Keratinocyte (primary cell): ENCODE measurements around the gene RTP5. TPM values are rescaled to one million over a fixed set of nuclear protein-coding genes. Genes with fewer than 3 reads are reported as not detected.

ENCODE experiments used
- DNase-seq: peaks from one replicate; pipeline ENCODE4 v3.0.0-alpha.2; 2011; ENCODE audit warnings: low read depth, missing footprints, low spot score
- FAIRE-seq: peaks from 2 replicates; lab custom pipeline; 2011; peaks lifted over from hg19 to GRCh38; lab: Jason Lieb, UNC
- H2AFZ ChIP-seq: 2 replicates; pipeline ENCODE4 v1.6.0; 2012; ENCODE audit warnings: low read length, control low read depth, inconsistent platforms; ENCODE audit not compliant: control insufficient read depth
- H3K27ac ChIP-seq: 2 replicates; pipeline ENCODE4 v1.5.1; 2011; ENCODE audit warnings: low read length; ENCODE audit not compliant: control insufficient read depth, insufficient read depth
- H3K27me3 ChIP-seq: 3 replicates; pipeline ENCODE4 v1.6.0; 2011; ENCODE audit warnings: low read length; ENCODE audit not compliant: control insufficient read depth, insufficient read depth; ENCODE audit errors: extremely low read depth
- H3K36me3 ChIP-seq, 2 experiments: 2 replicates in 1 of 2; 3 replicates in 1 of 2; pipeline ENCODE4 v1.5.1; 2011; ENCODE audit warnings: low read length in 2 of 2, mild to moderate bottlenecking in 1 of 2; ENCODE audit not compliant: control insufficient read depth in 2 of 2, insufficient read depth in 2 of 2; ENCODE audit errors: extremely low read depth in 1 of 2
- H3K4me1 ChIP-seq: 3 replicates; pipeline ENCODE4 v1.5.1; 2011; ENCODE audit warnings: low read length; ENCODE audit not compliant: control insufficient read depth, insufficient read depth; ENCODE audit errors: extremely low read depth
- H3K4me2 ChIP-seq: 3 replicates; pipeline ENCODE4 v1.6.0; 2011; ENCODE audit warnings: low read depth, low read length; ENCODE audit not compliant: control insufficient read depth, insufficient read depth; ENCODE audit errors: extremely low read depth
- H3K4me3 ChIP-seq, 3 experiments: fragments of 200-600 bp in 1 of 3; sonication (generic) in 1 of 3; 2 replicates in 2 of 3; 3 replicates in 1 of 3; pipeline ENCODE4 v1.5.1; 2011 to 2016; ENCODE audit warnings: low read length in 3 of 3, mild to moderate bottlenecking in 3 of 3, control low read depth in 2 of 3, inconsistent platforms in 1 of 3, low read depth in 1 of 3, mixed read lengths in 1 of 3, mixed run types in 1 of 3, moderate library complexity in 1 of 3; ENCODE audit not compliant: control insufficient read depth in 2 of 3, insufficient read depth in 2 of 3; ENCODE audit errors: extremely low read depth in 1 of 3
- H3K79me2 ChIP-seq: 2 replicates; pipeline ENCODE4 v1.6.0; 2012; ENCODE audit warnings: low read length; ENCODE audit not compliant: control insufficient read depth, insufficient read depth
- H3K9ac ChIP-seq: 3 replicates; pipeline ENCODE4 v1.6.0; 2011; ENCODE audit warnings: low read length; ENCODE audit not compliant: control insufficient read depth, insufficient read depth; ENCODE audit errors: extremely low read depth
- H3K9me1 ChIP-seq: 3 replicates; pipeline ENCODE4 v1.6.0; 2011; ENCODE audit warnings: low read length; ENCODE audit not compliant: control insufficient read depth, insufficient read depth; ENCODE audit errors: extremely low read depth
- H3K9me3 ChIP-seq: 2 replicates; pipeline ENCODE4 v1.5.1; 2012; ENCODE audit warnings: low read depth, low read length; ENCODE audit not compliant: control insufficient read depth
- H4K20me1 ChIP-seq: 3 replicates; pipeline ENCODE4 v1.6.0; 2011; ENCODE audit warnings: low read length; ENCODE audit not compliant: control insufficient read depth, insufficient read depth; ENCODE audit errors: extremely low read depth
- CTCF ChIP-seq, 3 experiments: IDR thresholded peaks in 1 of 3; conservative IDR thresholded peaks in 1 of 3; optimal IDR thresholded peaks in 1 of 3; 2 replicates in 2 of 3; 3 replicates in 1 of 3; pipeline versions ENCODE3 to v1.5.1; 2011; ENCODE audit warnings: low read length in 3 of 3, mild to moderate bottlenecking in 3 of 3, moderate library complexity in 2 of 3, control low read depth in 1 of 3, inconsistent platforms in 1 of 3; ENCODE audit not compliant: insufficient read depth in 2 of 3; ENCODE audit errors: extremely low read depth in 1 of 3
- EZH2 ChIP-seq: IDR thresholded peaks from one replicate; pipeline ENCODE4 v1.6.1; 2012; ENCODE audit warnings: inconsistent platforms, mild to moderate bottlenecking, low read length, moderate library complexity
- dilution Hi-C: fragments of 300-500 bp; cut with MboI; formaldehyde crosslinking; loops from one replicate; pipeline ENCODE4 v1.7.0; 2020; ENCODE audit warnings: low sequenced_read_pairs; ENCODE audit not compliant: extremely low pct_ligation_motif_present
- polyA plus RNA-seq, 5 experiments: library from polyadenylated mRNA; depleted of rRNA in 3 of 5; stranded (reverse) in 3 of 5; stranded (forward) in 1 of 5; unstranded in 1 of 5; fragments of >200 nt; gene quantifications; 1 replicate in 1 of 5; 2 replicates in 3 of 5; 3 replicates in 1 of 5; pipeline versions ENCODE4 v1.2.1 to v1.2.3, GENCODE V29; 2011 to 2012; ENCODE audit warnings: missing spikeins in 2 of 5, low read depth in 1 of 5, low replicate concordance in 1 of 5

The RTP5 gene
- polyA plus RNA-seq, 1 donor (not counting 4 experiments of a cell fraction or from before 2014, with no cell fraction given), result not detected

GRCh38 chr2:241854342-241855244 lies 14.9 kb upstream of the RTP5 start:
- H3K27me3 ChIP-seq, result peaks cover 13% of the 10 kb centered on the region
- no peaks in the 10 kb centered on the region for H3K36me3 ChIP-seq
- no peak overlapping the region for H3K4me2 ChIP-seq
- peaks cover 2% of the 10 kb centered on the region for H3K4me1 ChIP-seq
- H2AFZ ChIP-seq, result no peak overlapping the region
- DNase-seq (no peak), FAIRE-seq (no peak)
- H3K9ac ChIP-seq, result no peak overlapping the region
- H3K4me3 ChIP-seq, result no peak overlapping the region
- no peak overlapping the region for H3K27ac ChIP-seq
- H3K9me1 ChIP-seq, result no peaks in the 10 kb centered on the region
- no peaks in the 10 kb centered on the region for H3K9me3 ChIP-seq
- H3K79me2 ChIP-seq, result no peaks in the 10 kb centered on the region
- no peaks in the 10 kb centered on the region for H4K20me1 ChIP-seq
- TF ChIP-seq EZH2 (no peak), CTCF (optimal IDR thresholded peaks at IDR 0.05 in 1 of 3, IDR thresholded peaks at IDR 0.05 in 1 of 3, conservative IDR thresholded peaks at IDR 0.05 in 1 of 3; ENCODE audit: extremely low read depth in 1 of 3, insufficient read depth in 2 of 3, low read length in 3 of 3) (no peak)
- dilution Hi-C loops, result no loop called here

- FAIRE-seq, result no peak
- no peaks in the 10 kb centered on the region for H3K9me3 ChIP-seq
Measured at GRCh38 chr2:241855245-241855887, 14.2 kb upstream of the RTP5 start.

More at GRCh38 chr2:241855245-241855887, 14.2 kb upstream of the RTP5 start:
- no peak overlapping the region for H3K4me3 ChIP-seq
- H3K4me1 ChIP-seq, result peaks cover 5% of the 10 kb centered on the region
- H3K27me3 ChIP-seq, result peaks cover 21% of the 10 kb centered on the region
- no peak overlapping the region for H3K27ac ChIP-seq
- H3K4me2 ChIP-seq, result no peak overlapping the region
- H3K9ac ChIP-seq, result no peak overlapping the region
- no peaks in the 10 kb centered on the region for H4K20me1 ChIP-seq
- H2AFZ ChIP-seq, result no peak overlapping the region
- no peaks in the 10 kb centered on the region for H3K36me3 ChIP-seq
- TF ChIP-seq EZH2, result no peak
- TF ChIP-seq CTCF (optimal IDR thresholded peaks at IDR 0.05 in 1 of 3, IDR thresholded peaks at IDR 0.05 in 1 of 3, conservative IDR thresholded peaks at IDR 0.05 in 1 of 3; ENCODE audit: extremely low read depth in 1 of 3, insufficient read depth in 2 of 3, low read length in 3 of 3), result no peak
- no peaks in the 10 kb centered on the region for H3K79me2 ChIP-seq
- H3K9me1 ChIP-seq, result no peaks in the 10 kb centered on the region
- dilution Hi-C loops, result no loop called here
- no peak for DNase-seq
